NCI-H82 treated with DMSO at 0.1 percent for 48 hours (cell line): Measurements from ENCODE around the gene GJC2.

Experiments
- DNase-seq: peaks from one replicate; lab custom pipeline; 2025; ENCODE audit not compliant: unreplicated experiment; lab: John Stamatoyannopoulos, UW

GJC2 gene

DNA sequence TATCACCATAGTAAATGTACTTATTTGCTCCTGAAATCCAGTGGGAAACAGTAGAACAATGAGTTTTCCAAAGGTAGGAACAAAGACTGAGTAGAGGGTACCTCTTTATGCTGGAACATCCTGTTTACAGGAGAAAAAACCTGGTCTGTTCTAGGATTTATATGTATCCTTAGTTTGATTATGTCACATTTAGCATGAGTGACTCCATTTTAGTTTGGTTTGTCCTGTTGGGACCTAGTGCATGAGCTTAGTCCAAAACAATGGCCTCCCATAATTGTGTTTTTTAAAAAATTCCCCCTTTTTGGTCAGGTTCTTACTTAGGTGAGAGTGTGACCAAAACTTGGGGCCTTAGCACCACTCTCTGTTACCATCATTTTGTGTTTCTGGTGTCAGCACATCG, 37.1 kb upstream of the GJC2 start:
- DNase-seq = no peak

DNA sequence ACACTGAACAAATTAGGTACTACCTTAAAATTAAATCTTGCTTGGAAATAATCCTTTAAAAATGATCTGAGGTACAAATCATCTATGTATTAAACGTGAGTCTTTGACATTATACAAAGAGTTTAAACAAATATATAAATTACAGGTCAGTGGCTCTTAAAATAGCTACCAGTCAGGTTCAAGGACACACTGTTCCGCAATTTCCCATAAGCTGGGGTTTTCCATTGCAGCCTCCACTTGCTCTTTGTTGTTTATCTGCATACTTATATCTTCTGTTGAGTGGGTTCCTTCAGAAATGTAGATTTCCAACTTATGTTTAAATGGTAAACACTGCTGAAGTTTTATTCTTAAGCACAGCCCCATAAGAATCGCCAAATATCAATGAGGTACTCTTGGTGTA, 34.9 kb upstream of the GJC2 start:
- DNase-seq = no peak

DNA sequence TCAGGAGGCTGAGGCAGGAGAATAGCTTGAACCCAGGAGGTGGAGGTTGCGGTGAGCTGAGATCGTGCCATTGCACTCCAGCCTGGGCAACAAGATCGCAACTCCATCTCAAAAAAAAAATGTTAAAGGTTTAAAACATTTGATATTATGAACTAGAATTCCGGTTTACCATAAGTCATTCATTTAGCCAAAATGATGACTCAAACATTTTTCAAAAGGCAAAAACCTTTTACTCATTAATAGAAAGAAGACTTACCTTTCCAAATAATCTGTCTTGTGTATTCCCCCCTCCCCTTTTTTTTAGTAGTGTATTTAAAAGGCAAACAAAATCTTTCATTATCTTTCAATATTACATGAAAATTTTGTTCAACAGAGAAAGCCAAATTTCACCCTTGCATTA, 32.4 kb upstream of the GJC2 start:
- DNase-seq = no peak

DNA sequence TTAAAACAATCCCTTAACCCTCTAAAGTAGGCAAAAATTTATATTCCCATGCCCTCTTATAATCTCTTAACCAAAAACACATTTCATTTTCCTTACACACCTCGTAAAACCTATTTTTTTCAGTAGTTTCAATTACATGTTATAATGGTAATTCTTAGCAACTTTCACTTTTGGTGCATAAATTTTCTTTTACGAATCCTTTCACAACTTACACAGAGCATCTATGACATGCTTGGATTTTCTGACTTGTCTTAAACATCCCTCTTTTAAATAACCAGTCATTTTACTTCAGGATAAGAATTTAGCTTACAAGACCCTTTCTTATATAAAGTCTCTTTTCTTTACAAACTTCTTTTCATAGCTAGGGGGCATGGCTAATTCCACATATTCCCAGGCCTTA, 31.7 kb upstream of the GJC2 start:
- DNase-seq = no peak

DNA sequence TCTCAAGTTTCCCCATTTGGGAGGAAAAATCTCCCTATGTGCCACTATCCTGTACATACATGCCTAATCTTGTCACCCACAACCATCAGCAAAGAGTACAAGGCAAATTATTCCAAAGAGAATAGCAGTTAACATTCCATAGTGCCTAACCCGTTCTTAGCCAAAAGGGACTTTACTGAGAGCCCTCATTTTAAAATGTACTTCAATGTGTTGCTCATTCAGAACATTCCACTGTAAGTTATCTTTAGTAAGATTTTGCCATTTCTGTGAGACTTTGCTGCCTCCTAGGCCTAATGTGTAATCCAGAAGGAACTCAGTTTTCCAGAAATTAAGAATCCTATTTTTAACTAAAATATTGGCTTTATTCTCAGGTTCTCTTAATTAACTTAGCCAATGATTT, 29.4 kb upstream of the GJC2 start:
- DNase-seq = no peak

DNA sequence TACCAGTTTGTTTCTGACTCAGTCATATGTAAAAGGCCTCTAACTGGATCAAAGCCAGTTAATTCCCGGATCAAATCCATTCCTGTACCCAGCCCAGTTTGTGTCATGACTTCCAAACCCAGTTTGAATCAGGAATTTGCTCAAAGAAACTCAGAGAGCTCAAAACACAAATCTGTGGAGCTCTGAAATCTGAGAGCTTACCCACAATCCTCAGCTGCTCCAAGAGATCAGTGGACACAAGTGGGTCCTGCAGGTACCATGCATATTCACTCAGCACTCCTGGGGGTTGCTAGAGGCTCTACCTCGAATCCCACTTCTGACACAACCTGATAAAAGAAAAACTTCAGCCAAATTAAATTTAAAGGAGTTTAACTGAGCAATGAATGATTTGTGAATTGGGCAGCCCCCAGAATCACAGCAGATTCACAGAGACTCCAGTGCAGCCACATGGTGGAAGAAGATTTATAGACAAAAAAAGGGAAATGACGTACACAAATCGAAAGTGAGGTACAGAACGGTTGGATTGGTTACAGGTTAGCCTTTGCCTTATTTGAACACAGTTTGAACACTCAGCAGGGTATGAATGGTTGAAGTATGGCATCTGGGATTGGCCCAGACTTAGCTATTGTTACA, 28.8 kb upstream of the GJC2 start:
- no peak for DNase-seq

DNA sequence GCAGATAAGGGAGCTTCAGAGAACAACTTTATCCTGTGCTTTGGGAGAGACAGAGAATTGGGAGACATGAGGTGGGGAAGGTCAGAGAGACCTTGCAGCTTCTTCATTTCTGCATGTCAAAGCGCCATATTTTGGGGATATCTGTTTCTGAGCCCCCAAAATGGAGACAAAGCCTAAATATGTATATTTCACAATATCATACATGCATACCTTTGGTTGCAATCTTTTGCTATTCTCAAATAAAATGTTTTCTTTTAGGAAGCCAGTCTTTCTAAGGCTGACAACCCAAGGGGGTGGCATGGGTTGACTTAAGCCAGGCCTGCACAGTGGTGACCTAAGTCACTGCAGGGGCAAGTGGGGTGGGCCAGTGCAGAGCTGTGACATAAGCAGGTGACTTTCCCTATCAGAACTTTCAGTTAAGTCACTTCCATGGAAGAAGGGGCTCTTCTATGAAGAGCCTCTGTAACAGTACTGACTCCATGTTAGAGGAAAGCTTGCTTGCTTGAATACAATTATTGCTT, 26.7 kb upstream of the GJC2 start:
- DNase-seq = no peak

DNA sequence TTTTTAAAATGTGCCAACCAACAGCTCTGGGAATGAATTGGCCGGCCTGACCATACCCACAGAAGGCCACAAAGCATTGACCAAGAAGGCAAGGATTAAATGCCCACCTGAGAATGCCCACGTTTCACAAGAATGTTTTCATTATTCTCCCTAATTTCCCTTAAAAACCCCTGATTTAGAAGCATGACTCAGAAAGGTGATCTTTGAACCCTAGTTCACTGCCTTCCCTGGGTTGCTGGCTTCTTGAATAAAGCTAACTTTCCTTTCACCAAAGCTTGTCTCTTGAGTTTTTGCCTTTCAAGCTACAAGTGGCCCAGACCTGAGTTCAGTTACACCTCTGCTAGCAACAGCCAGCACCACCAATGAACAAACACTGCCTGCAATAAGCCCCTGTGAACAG, 26.2 kb upstream of the GJC2 start:
- DNase-seq = no peak

DNA sequence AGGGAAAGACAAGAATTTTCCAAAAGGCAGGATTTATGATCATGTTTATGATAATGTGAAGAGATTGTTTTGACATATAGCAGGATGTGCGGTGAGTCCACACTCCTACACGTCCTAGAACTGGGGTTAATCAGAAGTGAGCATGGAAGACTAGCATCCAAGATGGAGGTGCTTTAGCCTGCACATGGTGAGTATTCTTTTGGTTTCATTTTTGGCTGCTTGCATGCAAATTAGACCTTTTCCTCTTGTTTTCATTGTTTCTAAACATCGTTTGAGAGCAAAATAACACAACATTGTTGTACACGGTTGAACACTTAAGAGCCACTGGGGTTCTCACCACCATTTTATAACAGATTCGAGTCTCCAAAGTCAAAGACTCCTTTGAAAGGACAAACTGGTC, 24.5 kb upstream of the GJC2 start:
- DNase-seq = no peak

DNA sequence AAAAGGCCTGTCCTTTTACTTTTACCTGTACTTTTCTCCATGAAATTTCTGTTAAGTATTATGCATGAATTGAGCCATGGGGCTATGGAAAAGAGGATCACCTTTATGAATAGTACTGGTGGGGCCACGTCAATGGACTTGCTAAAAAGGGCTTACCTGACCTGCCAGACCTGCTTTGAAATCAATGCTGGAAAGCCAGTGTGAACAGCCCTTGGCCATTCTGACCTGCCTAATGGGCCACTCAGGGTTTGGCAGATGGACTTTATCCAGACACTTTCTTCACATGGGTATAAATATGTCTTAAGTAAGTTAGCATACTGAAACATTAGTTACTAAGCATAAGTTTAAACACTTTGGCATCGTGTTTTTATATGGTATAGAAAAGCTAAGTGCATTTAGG, 18.0 kb upstream of the GJC2 start:
- no peak for DNase-seq

DNA sequence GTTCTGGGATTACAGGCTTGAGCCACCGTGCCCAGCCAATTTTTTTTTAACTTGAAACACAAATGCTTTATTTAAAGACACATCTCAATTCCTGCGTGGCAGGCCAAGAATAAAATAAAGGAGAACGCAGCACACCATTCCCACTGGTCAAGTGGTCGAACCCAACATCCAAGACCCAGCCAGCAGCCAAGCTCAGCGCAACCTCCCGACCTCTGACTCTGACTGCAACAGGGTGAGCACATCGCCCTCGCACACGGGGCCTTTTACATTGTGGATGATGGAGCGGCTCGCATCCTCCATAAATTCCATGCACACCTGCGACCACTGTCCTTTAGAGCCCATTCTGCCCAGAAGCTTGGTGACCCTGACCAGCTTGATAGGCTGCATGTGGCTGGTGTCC, 15.1 kb upstream of the GJC2 start:
- no peak for DNase-seq

DNA sequence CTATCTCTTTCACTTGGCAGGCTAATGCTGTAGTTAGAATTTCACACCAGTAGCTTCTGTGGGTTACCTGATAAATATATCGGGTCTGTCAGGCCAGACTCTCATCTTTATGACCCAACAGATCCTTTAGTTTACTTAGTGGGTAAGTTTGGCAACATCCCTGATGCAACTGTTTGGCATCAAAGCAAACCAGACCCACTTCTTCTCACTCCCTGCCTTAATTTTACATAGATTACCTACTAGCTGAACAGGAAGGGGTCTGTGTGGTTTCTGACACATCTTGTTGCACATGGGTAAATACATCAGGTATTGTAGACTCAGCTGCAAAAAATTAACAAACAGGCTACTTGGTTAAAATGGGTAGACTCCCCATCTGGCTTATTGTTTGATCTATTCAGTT, 12.8 kb upstream of the GJC2 start:
- DNase-seq = no peak

DNA sequence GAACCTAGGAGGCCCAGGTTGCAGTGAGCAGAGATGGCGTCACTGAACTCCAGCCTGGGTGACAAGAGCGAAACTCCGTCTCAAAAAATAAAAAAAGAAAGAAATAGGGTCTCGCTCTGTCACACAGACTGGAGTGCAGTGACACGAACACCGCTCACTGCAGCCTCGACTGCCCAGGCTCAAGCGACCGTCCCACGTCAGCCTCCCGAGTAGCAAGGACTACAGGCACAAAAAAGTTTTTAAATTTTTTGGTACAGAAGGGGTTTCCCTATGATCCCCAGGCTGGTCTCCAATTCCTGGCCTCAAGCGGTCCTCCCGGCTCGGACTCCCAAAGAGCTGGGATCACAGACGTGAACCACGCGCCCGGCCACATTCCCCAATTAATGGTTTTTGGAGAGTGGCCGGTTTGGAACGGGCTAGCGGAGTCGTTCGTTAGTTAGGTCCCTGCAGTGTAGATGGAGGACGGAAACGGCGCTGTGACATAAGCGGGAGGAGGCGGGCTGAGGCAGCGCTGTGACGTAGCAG, 10.3 kb upstream of the GJC2 start:
- no peak for DNase-seq

DNA sequence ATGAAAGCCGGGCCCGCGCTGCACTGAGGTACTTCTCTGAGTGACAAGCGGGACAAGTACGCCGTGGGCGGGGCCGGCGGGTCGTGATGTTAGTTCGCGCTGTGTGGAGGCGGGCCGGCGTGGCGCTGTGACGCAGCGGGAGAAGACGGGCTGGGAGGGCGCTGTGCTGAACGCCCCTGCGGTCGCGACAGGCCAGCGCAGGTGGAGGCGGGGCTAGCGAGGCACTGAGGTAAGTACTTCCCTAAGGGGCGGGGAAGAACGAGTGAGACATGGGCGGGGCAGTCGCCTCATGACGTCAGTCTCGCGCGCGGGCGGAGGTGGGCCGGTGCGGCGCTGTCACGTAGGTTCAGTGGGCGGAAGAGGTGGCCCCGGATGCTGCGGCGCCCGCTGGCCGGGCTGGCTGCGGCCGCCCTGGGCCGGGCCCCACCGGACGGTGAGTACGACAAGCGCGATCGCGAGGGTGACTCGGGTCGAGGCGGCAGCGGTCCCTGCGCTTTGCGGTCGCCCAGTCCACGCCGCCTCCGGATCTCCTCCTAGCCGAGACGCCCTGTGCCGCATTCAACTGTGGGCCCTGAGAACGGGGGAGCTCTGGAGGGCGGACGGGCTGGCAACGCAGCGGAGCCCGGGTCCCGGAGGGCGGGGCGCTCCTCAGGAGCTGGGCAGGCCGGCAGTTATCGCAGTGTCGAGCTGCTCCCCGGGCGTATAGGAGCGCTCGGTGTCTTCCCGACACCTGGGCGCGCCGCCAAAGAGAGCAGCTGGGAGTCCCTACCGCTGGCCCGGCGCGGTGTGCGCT, 9.6 kb upstream of the GJC2 start, which contains the start of gene GUK1:
Gene GUK1 (plus strand): TSS at position 349 of the 793 bp plus-strand sequence. CDS start 24 bp downstream, at position 373.
- peak; percentile 99 for DNase-seq

DNA sequence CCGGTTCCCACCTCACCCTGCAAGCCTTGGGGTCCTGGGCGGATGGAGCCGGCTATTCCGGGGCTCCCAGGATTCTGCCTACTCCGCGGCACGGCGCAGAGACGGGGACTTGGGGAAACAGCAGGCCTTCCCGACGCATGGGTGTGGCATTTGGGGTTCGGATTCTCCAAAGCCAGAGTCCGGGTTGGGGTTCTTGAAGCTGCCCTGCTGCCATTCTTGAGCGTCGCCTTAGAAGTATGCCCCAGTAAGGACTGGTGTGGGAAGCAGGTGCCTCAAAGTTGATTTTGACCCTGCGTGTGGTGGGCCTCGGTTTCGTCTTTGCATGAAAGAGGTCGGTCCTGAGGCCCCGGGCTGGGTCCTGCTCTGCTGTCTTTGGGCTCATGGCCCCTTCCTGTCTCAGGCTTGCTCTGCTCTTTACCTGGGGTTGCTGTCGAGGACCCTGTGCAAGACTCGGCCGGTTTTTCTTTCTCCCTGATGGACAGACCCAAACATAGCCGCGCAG, 9.0 kb upstream of the GJC2 start:
- DNase-seq = no peak

DNA sequence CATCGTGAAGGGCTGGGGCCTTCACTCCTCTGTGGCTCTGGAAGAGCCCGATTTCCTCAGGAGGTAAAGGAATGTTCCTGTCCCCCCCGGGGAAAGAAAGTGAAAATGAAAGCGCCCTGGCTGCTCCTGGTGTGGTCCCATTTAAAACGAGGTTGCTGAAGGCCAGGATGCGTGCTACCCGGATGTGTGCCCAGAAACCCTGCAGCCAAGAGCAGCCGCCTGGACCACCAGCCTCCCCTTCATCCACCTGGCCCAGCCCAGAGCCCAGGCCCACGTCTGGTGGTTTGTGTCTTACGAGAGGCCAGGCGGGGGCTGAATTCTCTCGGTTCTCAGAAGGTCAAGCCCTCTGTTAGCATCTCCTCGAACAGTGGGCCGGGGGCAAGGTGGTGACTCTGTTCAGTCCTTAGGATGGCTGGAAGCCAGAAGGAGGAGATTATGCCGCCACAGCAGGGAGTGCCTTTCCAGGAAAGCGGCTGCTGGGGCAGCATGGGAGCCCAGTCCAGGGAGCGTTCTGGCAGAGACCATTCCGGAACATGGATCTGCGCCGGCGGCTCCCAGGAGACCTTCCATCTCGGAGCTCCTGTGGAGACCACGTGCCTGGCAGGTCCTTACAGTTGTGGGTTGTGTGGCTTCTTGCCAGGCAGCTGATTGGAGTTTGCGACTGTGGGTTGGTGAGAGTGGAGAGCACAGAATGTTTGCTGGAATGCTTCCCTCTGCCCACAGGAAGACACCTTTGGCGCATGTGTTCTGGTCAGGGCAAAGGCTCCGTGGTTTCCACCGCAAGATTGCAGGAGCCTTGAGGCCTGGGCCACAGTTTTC, 8.3 kb upstream of the GJC2 start:
- no peak for DNase-seq

DNA sequence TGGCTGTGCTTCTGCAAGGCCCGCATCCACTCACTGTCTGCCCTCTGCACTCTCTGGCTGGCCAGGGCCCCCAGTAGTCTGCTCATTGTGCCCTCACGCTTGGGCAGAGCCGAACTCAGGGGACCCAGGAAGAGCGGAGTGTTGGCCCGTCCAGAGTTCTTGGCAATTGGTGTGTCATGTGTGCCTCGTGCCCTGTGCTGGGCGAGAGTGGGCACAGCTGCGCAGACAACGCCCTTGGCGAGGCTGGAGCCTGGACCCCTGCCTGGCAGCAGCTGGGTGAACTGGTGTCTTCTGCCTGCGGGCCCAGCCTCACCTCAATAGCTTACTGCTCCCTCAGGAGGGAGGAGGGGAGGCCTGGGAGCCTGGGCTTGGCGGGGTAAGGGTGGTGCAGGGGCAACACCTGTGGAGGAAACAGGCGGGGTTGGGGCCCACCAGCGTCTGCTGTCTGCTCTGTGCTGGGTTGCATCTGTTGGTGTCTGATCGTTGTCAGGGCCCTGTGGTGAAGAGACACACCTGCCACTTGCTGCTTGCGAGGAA, 7.5 kb upstream of the GJC2 start:
- no peak for DNase-seq

DNA sequence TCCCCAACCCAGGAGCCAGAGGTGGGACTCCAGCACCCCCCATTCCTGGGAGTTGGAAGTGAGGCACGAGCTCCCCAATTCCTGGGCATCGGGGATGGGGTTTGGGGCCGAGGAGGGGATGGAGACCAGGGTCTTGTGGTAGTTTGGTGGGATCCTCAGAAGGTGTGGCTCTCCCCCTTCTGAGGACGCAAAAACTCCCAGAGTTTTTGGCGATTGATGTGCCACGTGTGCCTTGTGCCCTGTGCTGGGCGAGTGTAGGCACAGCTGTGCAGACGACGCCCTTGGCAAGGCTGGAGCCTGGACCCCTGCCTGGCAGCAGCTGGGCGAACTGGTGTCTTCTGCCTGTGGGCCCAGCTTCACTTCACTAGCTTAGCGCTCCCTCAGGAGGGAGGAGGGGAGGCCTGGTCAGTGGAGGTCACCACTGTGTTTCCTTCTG, 7.0 kb upstream of the GJC2 start:
- no peak for DNase-seq

DNA sequence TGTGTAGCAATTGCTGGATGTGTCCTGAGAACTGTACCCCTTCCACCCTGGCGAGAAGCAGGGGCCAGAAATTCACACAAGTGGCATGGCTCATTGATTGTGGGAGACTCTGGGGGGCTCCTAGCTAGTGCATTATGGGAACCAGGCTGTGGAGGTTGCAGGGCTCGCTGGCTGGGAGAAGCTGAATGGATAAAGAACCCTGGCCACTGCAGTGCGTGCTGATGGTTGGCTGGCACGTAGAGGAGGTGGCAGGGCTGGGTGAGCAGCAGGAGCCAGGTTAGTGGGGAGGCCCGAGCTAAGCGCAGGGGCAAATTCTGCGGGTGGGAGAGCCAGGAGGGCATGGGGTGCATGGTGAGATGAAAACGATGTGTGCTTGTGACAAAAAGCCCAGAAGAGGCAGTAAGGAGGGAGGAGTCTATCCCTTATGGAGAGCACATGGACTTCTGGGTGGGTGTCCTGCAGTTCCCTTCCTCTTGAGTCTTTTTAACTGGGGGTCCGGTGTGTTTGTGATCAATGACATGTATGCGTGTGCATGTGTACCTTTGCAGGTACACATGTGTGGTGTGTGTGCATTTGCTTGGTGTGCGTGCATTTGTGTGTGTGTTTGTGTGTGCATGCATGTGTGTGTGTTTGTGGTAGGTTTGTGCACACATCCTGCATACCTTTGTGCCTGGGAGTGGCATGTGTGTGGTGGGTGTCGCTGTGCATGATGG, 6.1 kb upstream of the GJC2 start:
- DNase-seq = no peak
